IMR-90 (cell line): ENCODE measurements around the gene DPCD.

Source experiments
- CTCF ChIP-seq: conservative IDR thresholded peaks from 2 replicates; pipeline ENCODE4 v1.5.1; 2012; ENCODE audit warnings: mild to moderate bottlenecking, low read depth, low read length, improper control_type of control experiment
- MXI1 ChIP-seq: IDR thresholded peaks from 2 replicates; pipeline ENCODE4 v1.6.1; 2012; ENCODE audit warnings: low read depth, mild to moderate bottlenecking, low read length, moderate library complexity, borderline replicate concordance
- RFX5 ChIP-seq: IDR thresholded peaks from 2 replicates; pipeline ENCODE4 v1.8.0; 2012; ENCODE audit warnings: low read depth, mild to moderate bottlenecking, low read length, moderate library complexity

- TF ChIP-seq MXI1: no peak
- no peak for TF ChIP-seq RFX5
- TF ChIP-seq CTCF: no peak
Measured at GRCh38 chr10:101573885-101574753, 14.0 kb upstream of the DPCD start.
